Endothelial cell of umbilical vein (primary cell): ENCODE data around the gene CFAP43. TPM values are rescaled to one million over a fixed set of nuclear protein-coding genes. Genes with fewer than 3 reads are reported as not detected.

Experiments
- BruUV-seq: library from RNA; stranded (reverse); fragments of 400-500 nt; replicated peaks from 2 replicates; lab custom pipeline; 2021; lab: Mats Ljungman, UMichigan
- CTCF ChIA-PET: fragments of 300-600, 350-600 bp; sonication (Branson Sonifier 250); formaldehyde crosslinking; loops from one replicate; lab custom pipeline; 2021; ENCODE audit warnings: antibody characterized with exemption, inconsistent platforms; lab: Charles Lee
- POLR2A ChIA-PET: fragments of 300-600, 350-600 bp; sonication (Branson Sonifier 250); formaldehyde crosslinking; loops from one replicate; lab custom pipeline; 2021; ENCODE audit warnings: antibody characterized with exemption, inconsistent platforms; lab: Charles Lee
- DNase-seq: peaks from one replicate; pipeline ENCODE4 v3.0.0-alpha.2; 2011; ENCODE audit warnings: low read depth, low spot score
- FAIRE-seq: peaks from 2 replicates; lab custom pipeline; 2011; peaks lifted over from hg19 to GRCh38; lab: Jason Lieb, UNC
- H2AFZ ChIP-seq: 2 replicates; pipeline ENCODE4 v1.6.0; 2012; ENCODE audit warnings: low read depth, low read length, control low read depth, inconsistent platforms
- H3K27ac ChIP-seq: 2 replicates; pipeline ENCODE4 v1.5.1; 2011; ENCODE audit warnings: low read depth, mild to moderate bottlenecking, control low read depth, low read length, moderate library complexity; ENCODE audit not compliant: insufficient read depth
- H3K27me3 ChIP-seq, 2 experiments: 2 replicates each; pipeline versions ENCODE4 v1.6.0 to v1.6.1; 2011; ENCODE audit warnings: low read length in 2 of 2, mixed read lengths in 1 of 2; ENCODE audit not compliant: control insufficient read depth in 2 of 2, insufficient read depth in 2 of 2
- H3K36me3 ChIP-seq, 2 experiments: 2 replicates in 1 of 2; 3 replicates in 1 of 2; pipeline ENCODE4 v1.5.1; 2011; ENCODE audit warnings: low read length in 2 of 2, mild to moderate bottlenecking in 1 of 2, moderate library complexity in 1 of 2; ENCODE audit not compliant: control insufficient read depth in 2 of 2, insufficient read depth in 2 of 2; ENCODE audit errors: extremely low read depth in 1 of 2
- H3K4me1 ChIP-seq: 3 replicates; pipeline ENCODE4 v1.5.1; 2011; ENCODE audit warnings: mild to moderate bottlenecking, low read length; ENCODE audit not compliant: control insufficient read depth, insufficient read depth; ENCODE audit errors: extremely low read depth
- H3K4me2 ChIP-seq: 2 replicates; pipeline ENCODE4 v1.6.1; 2011; ENCODE audit warnings: low read length, control low read depth, mixed read lengths; ENCODE audit not compliant: insufficient read depth
- H3K4me3 ChIP-seq, 3 experiments: fragments of 200-600 bp in 1 of 3; sonication (generic), shearing (Covaris generic) in 1 of 3; replicated peaks in 1 of 3; 2 replicates each; pipeline ENCODE4 v1.5.1; 2011 to 2016; ENCODE audit warnings: control low read depth in 3 of 3, low read length in 3 of 3, mild to moderate bottlenecking in 2 of 3, inconsistent platforms in 1 of 3, low read depth in 1 of 3, moderate library complexity in 1 of 3; ENCODE audit not compliant: insufficient read depth in 1 of 3
- H3K79me2 ChIP-seq: 2 replicates; pipeline ENCODE4 v1.6.0; 2012; ENCODE audit warnings: low read length, inconsistent platforms; ENCODE audit not compliant: control insufficient read depth, insufficient read depth
- H3K9ac ChIP-seq: replicated peaks from 2 replicates; pipeline ENCODE3; 2011; ENCODE audit warnings: low read length, control low read depth; ENCODE audit not compliant: insufficient read depth; ENCODE audit errors: extremely low read depth
- H3K9me1 ChIP-seq: replicated peaks from 3 replicates; pipeline ENCODE4 v1.6.0; 2011; ENCODE audit warnings: mild to moderate bottlenecking, low read length; ENCODE audit not compliant: control insufficient read depth, insufficient read depth; ENCODE audit errors: extremely low read depth
- H3K9me3 ChIP-seq: replicated peaks from 2 replicates; pipeline ENCODE4 v1.5.1; 2012; ENCODE audit warnings: low read length, inconsistent platforms; ENCODE audit not compliant: control insufficient read depth, insufficient read depth
- H4K20me1 ChIP-seq: replicated peaks from 2 replicates; pipeline ENCODE3; 2011; ENCODE audit warnings: mild to moderate bottlenecking, low read length; ENCODE audit not compliant: control insufficient read depth, insufficient read depth; ENCODE audit errors: extremely low read depth
- CTCF ChIP-seq, 2 donors: IDR thresholded peaks; 1 replicate in 1 of 2; 2 replicates in 1 of 2; pipeline ENCODE4 v1.5.1; 2011; ENCODE audit warnings: low read length in 2 of 2, mild to moderate bottlenecking in 2 of 2, moderate library complexity in 2 of 2, control low read depth in 1 of 2, inconsistent platforms in 1 of 2, low read depth in 1 of 2; ENCODE audit not compliant: insufficient read depth in 1 of 2; ENCODE audit errors: extremely low read depth in 1 of 2
- EZH2 ChIP-seq: IDR thresholded peaks from 2 replicates; pipeline ENCODE4 v1.6.1; 2012; ENCODE audit warnings: borderline replicate concordance, low read depth, mild to moderate bottlenecking, moderate library complexity, low read length, inconsistent platforms; ENCODE audit not compliant: severe bottlenecking
- FOS ChIP-seq: IDR thresholded peaks from 2 replicates; pipeline ENCODE4 v1.6.1; 2011; ENCODE audit warnings: mild to moderate bottlenecking, low read length, moderate library complexity, borderline replicate concordance; ENCODE audit not compliant: insufficient read depth
- GATA2 ChIP-seq: IDR thresholded peaks from 2 replicates; pipeline ENCODE4 v1.7.0; 2011; ENCODE audit warnings: low read depth, mild to moderate bottlenecking, moderate library complexity, mixed read lengths, low read length; ENCODE audit not compliant: insufficient read length, insufficient read depth
- JUN ChIP-seq: IDR thresholded peaks from 2 replicates; pipeline ENCODE4 v1.6.1; 2011; ENCODE audit warnings: borderline replicate concordance, low read depth; ENCODE audit not compliant: insufficient read length, insufficient read depth
- MAX ChIP-seq: IDR thresholded peaks from 2 replicates; pipeline ENCODE4 v1.6.1; 2011; ENCODE audit not compliant: insufficient read depth, insufficient read length
- MYC ChIP-seq: IDR thresholded peaks from one replicate; pipeline ENCODE4 v1.6.1; 2011; ENCODE audit warnings: mild to moderate bottlenecking, low read depth, low read length
- POLR2A ChIP-seq: IDR thresholded peaks from 2 replicates; pipeline ENCODE4 v1.6.1; 2012; ENCODE audit warnings: low read depth, mild to moderate bottlenecking, control low read depth, low read length
- POLR2AphosphoS5 ChIP-seq: IDR thresholded peaks from 2 replicates; pipeline ENCODE4 v1.6.1; 2012; ENCODE audit warnings: low read depth, mild to moderate bottlenecking, control low read depth, low read length, moderate library complexity; ENCODE audit not compliant: insufficient read depth
- dilution Hi-C: fragments of 300-500 bp; cut with MboI; formaldehyde crosslinking; loops from one replicate; pipeline ENCODE4 v1.15.0; 2019; ENCODE audit warnings: low sequenced_read_pairs; ENCODE audit not compliant: extremely low pct_ligation_motif_present
- intact Hi-C: fragments of 100-400 bp; cut with micrococcal nuclease; formaldehyde crosslinking; loops from one replicate; pipeline ENCODE4 v1.10.0; 2022
- polyA plus RNA-seq, 4 experiments: library from polyadenylated mRNA; depleted of rRNA in 3 of 4; stranded (reverse) in 3 of 4; unstranded in 1 of 4; fragments of >200 nt; gene quantifications; 2 replicates each; pipeline versions ENCODE4 v1.2.1 to v1.2.3, GENCODE V29; 2011 to 2012; ENCODE audit warnings: missing spikeins in 1 of 4
- total RNA-seq: library from RNA; stranded (reverse); gene quantifications from 2 replicates; pipeline ENCODE4 v1.2.3, GENCODE V29; 2021

Gene CFAP43
- total and polyA plus RNA-seq, 2 donors (not counting 3 experiments of a cell fraction or from before 2014, with no cell fraction given), result 0.04 TPM; not detected in 1

- ChIA-PET POLR2A (no interaction called here), CTCF (interaction anchor here (0.9 kb wide), 1 partner anchor 9 kb away, joined by 3 read pairs; no protein-coding TSS in a partner anchor)
- BruUV-seq, result no TSS peak
- Histone ChIP-seq H3K79me2 (no peaks in the 10 kb centered on the region), H3K4me3 (no peak overlapping the region), H2AFZ (no peak overlapping the region), H3K9me1 (no peaks in the 10 kb centered on the region), H3K27me3 (no peaks in the 10 kb centered on the region), H3K4me2 (no peak overlapping the region), H3K27ac (no peak overlapping the region), H3K9ac (no peak overlapping the region), H3K36me3 (no peaks in the 10 kb centered on the region), H3K9me3 (no peaks in the 10 kb centered on the region), H4K20me1 (no peaks in the 10 kb centered on the region), H3K4me1 (peaks cover 26% of the 10 kb centered on the region)
- dilution Hi-C loops (no loop called here), intact Hi-C loops (no loop called here)
- FAIRE-seq (no peak), DNase-seq (no peak)
- TF ChIP-seq POLR2AphosphoS5, result no peak
- TF ChIP-seq GATA2, result no peak
- no peak for TF ChIP-seq MYC
- no peak for TF ChIP-seq MAX
- TF ChIP-seq EZH2, result no peak
- TF ChIP-seq FOS, result no peak
- TF ChIP-seq CTCF (IDR thresholded peaks at IDR 0.05; ENCODE audit: extremely low read depth in 1 of 2, insufficient read depth in 1 of 2, low read depth in 1 of 2, low read length in 2 of 2), result no peak
- TF ChIP-seq POLR2A, result no peak
- no peak for TF ChIP-seq JUN
These were observed 114.3 kb downstream of the CFAP43 start for GRCh38 chr10:104117839-104118323.
